ENCODE results near the gene SCN7A.

Gene SCN7A

GRCh38 chr2:166357068-166357949 lies 136.7 kb downstream of the SCN7A start:
- no peak for DNase-seq

Measured in CD4-positive, alpha-beta T cell treated with Interleukin-17A for 4 hours (primary cell).